Suprapubic skin (tissue), 3 donors: ENCODE measurements around the gene OR51E1.

Experiments used
- CTCF ChIP-seq, 2 donors: fragments of 200-600 bp in 1 of 2; fragments of 450-650 bp in 1 of 2; sonication (generic) in 1 of 2; IDR thresholded peaks; one replicate each; pipeline ENCODE4 v1.5.1; 2016 to 2019; ENCODE audit warnings: antibody characterized with exemption in 2 of 2, mild to moderate bottlenecking in 1 of 2, moderate library complexity in 1 of 2
- POLR2A ChIP-seq, 2 donors: fragments of 450-650 bp; IDR thresholded peaks; one replicate each; pipeline ENCODE4 v1.6.1; 2017; ENCODE audit warnings: antibody characterized with exemption in 2 of 2, mild to moderate bottlenecking in 2 of 2, moderate library complexity in 2 of 2

GRCh38 chr11:4605057-4605456 is 38.7 kb upstream of the OR51E1 start:
- TF ChIP-seq POLR2A (IDR thresholded peaks at IDR 0.05) (no peak), CTCF (IDR thresholded peaks at IDR 0.05) (no peak)
